Heart right ventricle (tissue), 16 donors: ENCODE measurements around the gene TIMELESS. TPM values are rescaled to one million over a fixed set of nuclear protein-coding genes. Genes with fewer than 3 reads are reported as not detected.

Source experiments
- ATAC-seq, 8 donors: fragments of 200-7000 bp; cut with Tn5 transposase; one replicate each; pipeline ENCODE4 v1.9.1; 2020; ENCODE audit warnings: mild to moderate bottlenecking in 8 of 8, moderate library complexity in 8 of 8, moderate number of reproducible peaks in 1 of 8
- DNase-seq, 2 donors: peaks; one replicate each; pipeline ENCODE4 v3.0.0-alpha.2; 2020
- H3K27ac ChIP-seq, 10 donors: fragments of 200-600 bp; sonication (generic) in 2 of 10; one replicate each; pipeline versions ENCODE4 v1.5.0 to v1.8.0; 2020 to 2022; ENCODE audit warnings: mild to moderate bottlenecking in 3 of 10
- H3K27me3 ChIP-seq, 7 donors: fragments of 200-600 bp; one replicate each; pipeline ENCODE4 v1.8.0; 2021 to 2022; ENCODE audit warnings: mild to moderate bottlenecking in 2 of 7
- H3K36me3 ChIP-seq, 9 donors: fragments of 200-600 bp; sonication (generic) in 1 of 9; one replicate each; pipeline versions ENCODE4 v1.5.0 to v1.8.0; 2020 to 2022; ENCODE audit warnings: mild to moderate bottlenecking in 2 of 9
- H3K4me1 ChIP-seq, 9 donors: fragments of 200-600 bp; sonication (generic) in 1 of 9; one replicate each; pipeline versions ENCODE4 v1.5.0 to v1.8.0; 2020 to 2022; ENCODE audit warnings: mild to moderate bottlenecking in 4 of 9
- H3K4me3 ChIP-seq, 10 donors: fragments of 200-600 bp; sonication (generic) in 2 of 10; one replicate each; pipeline versions ENCODE4 v1.5.0 to v1.8.0; 2020 to 2022; ENCODE audit warnings: mild to moderate bottlenecking in 7 of 10, moderate library complexity in 2 of 10
- H3K9me3 ChIP-seq, 11 donors: fragments of 200-600 bp in 10 of 11; sonication (generic) in 2 of 11; one replicate each; pipeline versions ENCODE4 v1.5.0 to v1.8.0; 2013 to 2022; ENCODE audit warnings: mild to moderate bottlenecking in 2 of 11, control low read depth in 1 of 11, moderate library complexity in 1 of 11
- WGBS, 2 donors: extraction: QIAGEN DNeasy Blood & Tissue Kit; methylation state at CpG; one replicate each; pipeline ENCODE4 v1.1.7; 2013; ENCODE audit warnings: inconsistent platforms in 1 of 2; 5-methylcytosine and 5-hydroxymethylcytosine counted together
- intact Hi-C, 10 donors: fragments of 100-400 bp; cut with DNase I; formaldehyde crosslinking; loops; one replicate each; pipeline versions ENCODE4 v1.11.1 to v1.14.2; 2022
- polyA plus RNA-seq, 2 donors: library from polyadenylated mRNA; stranded (reverse); fragments of 200-250 nt; gene quantifications; one replicate each; pipeline ENCODE4 v1.2.3, GENCODE V29; 2013
- total RNA-seq, 10 donors: library from RNA; stranded (reverse); fragmentation: NEBNext Ultra II Directional in 3 of 10; extraction: Animal tissue kit (Norgen Biotek cat#: 25700) in 3 of 10; gene quantifications; one replicate each; pipeline versions ENCODE4 v1.2.1 to v1.2.4, GENCODE V29; 2021 to 2023
- TF ChIP-seq, protein P1 (sequence below), 9 donors: fragments of 200-600 bp; sonication (generic) in 2 of 9; IDR thresholded peaks; one replicate each; pipeline versions ENCODE4 v1.5.0 to v1.8.0; 2021 to 2022; ENCODE audit warnings: antibody characterized with exemption in 9 of 9, mild to moderate bottlenecking in 5 of 9, moderate library complexity in 1 of 9
- donor health status: Arrhythmogenic right ventricular cardiomyopathy.
- donor health status: ischemic (EF 13 %, LVEDD 7.1; RV severe dilation, severe dysfunction).
- donor health status: healthy with polysubstance abuse.
- donor health status: DM: no; HTN: yes; CAD: no.
- donor health status: DM: no; HTN: no; CAD: no.
- donor health status: ischemic (EF 25% LVEDD 6.9; RV normal size, moderate dysfunction).
- donor health status: ischemic (EF 25% LVEDD 5.7; RV mildly dilated, moderate dysfunction).
- donor health status: healthy.
- donor health status: DM: yes; HTN: yes; CAD: no.
- donor health status: Ischemic cardiomyopathy.
- donor health status: ischemic (EF 35%, LVEDD 5.7; RV mildly dilated, moderate dysfunction).
- donor health status: nonischemic (EF 11% LVEDD 7.7; RV severe dilation, severe dysfunction).
- donor health status: DM: yes; HTN: yes; CAD: no.
- donor health status: PGD.
- donor health status: ischemic (EF 29% LVEDD 5.4; RV normal size, mild dysfunction).
- donor health status: nonischemic (EF 23%, LVEDD 6.1; RV moderate dilation, normal function).

The TIMELESS gene
- total and polyA plus RNA-seq, 12 donors, result 1.0 to 5.2 (median 2.2) TPM

DNA sequence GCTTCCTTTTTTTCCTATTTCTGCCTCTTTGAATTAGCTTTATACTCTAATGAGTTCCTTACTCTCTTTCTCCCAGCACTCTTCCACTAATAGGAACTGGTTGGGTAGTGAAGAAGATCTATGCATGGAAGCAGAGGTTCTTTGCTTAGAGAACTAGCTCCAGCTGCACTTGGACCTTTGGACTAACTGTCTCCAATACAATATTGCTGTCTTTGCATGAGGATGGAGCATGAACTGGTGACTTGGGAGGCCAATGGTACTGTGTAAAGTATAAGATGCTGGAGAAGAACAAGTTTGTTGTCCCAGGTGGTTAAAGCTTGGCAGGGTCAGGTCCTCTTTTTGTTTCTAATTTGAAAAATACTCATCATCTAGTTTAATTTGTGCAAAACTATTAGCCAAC lies 41.1 kb upstream of the TIMELESS start:
- TF ChIP-seq, protein P1, sequence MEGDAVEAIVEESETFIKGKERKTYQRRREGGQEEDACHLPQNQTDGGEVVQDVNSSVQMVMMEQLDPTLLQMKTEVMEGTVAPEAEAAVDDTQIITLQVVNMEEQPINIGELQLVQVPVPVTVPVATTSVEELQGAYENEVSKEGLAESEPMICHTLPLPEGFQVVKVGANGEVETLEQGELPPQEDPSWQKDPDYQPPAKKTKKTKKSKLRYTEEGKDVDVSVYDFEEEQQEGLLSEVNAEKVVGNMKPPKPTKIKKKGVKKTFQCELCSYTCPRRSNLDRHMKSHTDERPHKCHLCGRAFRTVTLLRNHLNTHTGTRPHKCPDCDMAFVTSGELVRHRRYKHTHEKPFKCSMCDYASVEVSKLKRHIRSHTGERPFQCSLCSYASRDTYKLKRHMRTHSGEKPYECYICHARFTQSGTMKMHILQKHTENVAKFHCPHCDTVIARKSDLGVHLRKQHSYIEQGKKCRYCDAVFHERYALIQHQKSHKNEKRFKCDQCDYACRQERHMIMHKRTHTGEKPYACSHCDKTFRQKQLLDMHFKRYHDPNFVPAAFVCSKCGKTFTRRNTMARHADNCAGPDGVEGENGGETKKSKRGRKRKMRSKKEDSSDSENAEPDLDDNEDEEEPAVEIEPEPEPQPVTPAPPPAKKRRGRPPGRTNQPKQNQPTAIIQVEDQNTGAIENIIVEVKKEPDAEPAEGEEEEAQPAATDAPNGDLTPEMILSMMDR (IDR thresholded peaks at IDR 0.05), result no peak
- intact Hi-C loops, result no loop called here
- peaks cover 0 to 21% (median 12%) of the 10 kb centered on the region in 9 donors for H3K4me1 ChIP-seq
- no peak overlapping the region for H3K4me3 ChIP-seq
- ATAC-seq (no peak), DNase-seq (no peak)
- H3K27me3 ChIP-seq, result peaks cover 0 to 58% (median 0%) of the 10 kb centered on the region in 7 donors
- H3K27ac ChIP-seq, result no peak overlapping the region
- H3K36me3 ChIP-seq, result no peaks in the 10 kb centered on the region
- H3K9me3 ChIP-seq, result peaks cover 0 to 4% (median 0%) of the 10 kb centered on the region in 11 donors

DNA sequence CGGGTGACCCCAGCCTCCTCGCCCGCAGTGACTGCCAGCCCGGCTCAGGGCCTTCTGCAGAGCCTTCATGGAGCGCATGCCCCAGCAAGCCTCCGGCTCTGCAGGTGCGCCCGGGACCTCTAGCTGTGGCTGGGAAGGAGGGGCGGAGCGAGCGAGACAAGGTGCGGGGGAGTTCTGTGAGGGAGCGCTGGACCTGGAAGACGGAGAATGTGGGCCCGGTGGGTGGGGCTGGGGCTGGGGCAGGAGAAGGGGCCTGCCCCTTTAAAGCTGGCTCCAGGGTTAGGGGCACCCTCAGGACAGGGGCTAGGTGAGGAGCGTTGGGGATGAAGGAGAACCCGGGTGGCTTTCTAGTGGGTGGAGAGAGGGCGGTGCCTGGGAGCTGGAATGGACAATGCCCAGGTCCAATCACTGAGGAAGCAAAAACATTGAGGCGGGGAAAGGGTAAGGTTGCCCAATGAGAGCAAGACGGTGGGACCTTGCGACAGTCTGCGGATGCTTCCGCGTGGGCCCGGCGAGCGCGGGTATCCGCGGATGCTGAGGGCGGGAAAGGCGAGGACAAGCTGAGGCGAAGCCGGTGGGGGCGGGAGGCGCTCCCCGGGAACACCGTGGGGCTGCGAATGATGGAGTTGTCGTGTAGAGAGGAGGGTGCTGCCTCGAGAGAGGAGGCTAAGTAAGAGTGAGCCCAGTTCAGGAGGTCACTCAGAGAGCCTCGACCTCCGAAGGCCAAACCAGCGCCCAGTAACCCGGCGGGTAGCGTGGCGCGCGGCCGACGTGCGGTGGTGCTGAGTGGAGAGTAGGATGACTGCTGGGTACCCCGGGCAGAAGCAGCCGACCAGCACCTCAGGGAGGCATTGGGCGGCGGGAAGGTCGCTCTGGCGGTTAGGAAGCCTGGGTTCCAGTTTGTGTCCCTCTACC lies 39.1 kb upstream of the TIMELESS start, which contains the start of gene GLS2:
Gene GLS2 (minus strand): TSS at position 121 of the 915 bp plus-strand sequence. CDS start 43 bp downstream, at position 78.
- H3K27me3 ChIP-seq, result peaks cover 0 to 58% (median 0%) of the 10 kb centered on the region in 7 donors
- peaks cover 0 to 21% (median 12%) of the 10 kb centered on the region in 9 donors for H3K4me1 ChIP-seq
- intact Hi-C loops, result no loop called here
- TF ChIP-seq, protein P1 (IDR thresholded peaks at IDR 0.05), result no peak
- peak within 1 kb of the TSS; percentile 47 to 91 (median 61) for H3K4me3 ChIP-seq
- H3K9me3 ChIP-seq, result peaks cover 0 to 4% (median 0%) of the 10 kb centered on the region in 11 donors
- DNase-seq (peak; percentile 69 to 81), ATAC-seq (peak; percentile 95 to 98 (median 97))
- no peaks in the 10 kb centered on the region for H3K36me3 ChIP-seq
- 13 to 18% methylated on average over 58 to 59 of the region's 59 CpGs for WGBS, 2 donors
- H3K27ac ChIP-seq, result no peak within 1 kb of the TSS

DNA sequence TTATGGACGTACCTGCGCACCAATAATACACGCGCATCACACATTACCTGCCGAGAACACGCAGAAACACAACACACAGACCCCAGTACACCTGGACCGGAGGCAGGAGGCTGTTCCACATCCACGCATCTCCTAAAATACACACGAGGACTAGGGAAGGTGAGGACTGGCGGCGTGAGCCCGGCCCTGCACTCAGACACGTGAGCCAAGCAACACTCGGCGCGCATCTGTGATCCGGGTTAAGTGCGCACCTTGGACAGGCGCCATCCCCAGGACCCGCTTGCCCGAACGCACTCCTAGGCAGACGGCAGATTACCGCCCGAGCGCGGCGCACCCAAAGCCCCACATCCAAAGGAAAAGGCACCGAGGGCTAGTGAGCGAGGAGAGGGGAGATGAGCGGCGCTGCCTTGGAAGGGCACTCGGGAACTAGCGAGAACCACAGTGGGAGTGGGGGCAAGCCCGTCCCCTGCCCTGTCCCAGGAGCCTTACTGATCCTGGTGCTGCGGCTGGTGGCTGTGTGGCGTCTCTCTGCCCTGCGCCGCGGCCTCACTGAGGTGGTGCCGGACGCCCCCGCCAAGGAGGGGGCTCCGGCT lies 38.3 kb upstream of the TIMELESS start:
- ATAC-seq (peak; percentile 43 to 63 (median 56)), DNase-seq (peak; percentile 10 to 32)
- H3K27me3 ChIP-seq, result peaks cover 0 to 55% (median 0%) of the 10 kb centered on the region in 7 donors
- H3K4me1 ChIP-seq, result peaks cover 0 to 21% (median 12%) of the 10 kb centered on the region in 9 donors
- H3K36me3 ChIP-seq, result no peaks in the 10 kb centered on the region
- peaks cover 0 to 4% (median 0%) of the 10 kb centered on the region in 11 donors for H3K9me3 ChIP-seq
- TF ChIP-seq, protein P1 (IDR thresholded peaks at IDR 0.05), result no peak
- peak overlapping the region; percentile 47 to 91 (median 61) for H3K4me3 ChIP-seq
- WGBS, 2 donors, result 5 to 6% methylated on average over 44 of the region's 44 CpGs
- intact Hi-C loops, result no loop called here
- no peak overlapping the region for H3K27ac ChIP-seq

DNA sequence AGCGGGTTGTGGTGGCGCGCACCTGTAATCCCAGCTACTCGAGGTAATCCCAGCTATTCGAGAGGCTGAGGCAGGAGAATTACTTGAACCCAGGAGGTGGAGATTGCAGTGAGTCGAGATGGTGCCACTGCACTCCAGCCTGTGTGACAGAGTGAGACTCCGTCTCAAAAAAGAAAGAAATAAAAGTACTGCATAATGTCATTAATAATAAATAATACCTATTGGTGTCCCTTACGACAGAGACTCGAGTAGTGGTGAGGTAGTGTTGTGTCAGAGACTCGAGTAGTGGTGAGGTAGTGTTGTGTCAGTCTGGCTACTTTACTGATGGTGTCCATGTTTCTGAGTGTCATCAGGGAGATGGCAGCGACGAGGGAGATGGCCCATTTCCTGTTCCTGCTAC lies 37.5 kb upstream of the TIMELESS start:
- Histone ChIP-seq H3K9me3 (peaks cover 0 to 4% (median 0%) of the 10 kb centered on the region in 11 donors), H3K4me1 (peaks cover 0 to 21% (median 12%) of the 10 kb centered on the region in 9 donors), H3K27ac (no peak overlapping the region), H3K4me3 (no peak overlapping the region), H3K36me3 (no peaks in the 10 kb centered on the region), H3K27me3 (peaks cover 0 to 47% (median 0%) of the 10 kb centered on the region in 7 donors)
- 81 to 89% methylated on average over 12 of the region's 12 CpGs for WGBS, 2 donors
- DNase-seq (no peak), ATAC-seq (no peak)
- intact Hi-C loops, result no loop called here
- TF ChIP-seq, protein P1 (IDR thresholded peaks at IDR 0.05), result no peak
